Right lobe of liver (tissue), 4 donors: ENCODE results near the gene PDYN.

Source experiments
- CTCF ChIP-seq, 4 donors: fragments of 200-600 bp in 3 of 4; fragments of 450-650 bp in 1 of 4; IDR thresholded peaks; one replicate each; pipeline versions ENCODE4 v1.5.1 to v1.8.0; 2016 to 2022; ENCODE audit warnings: antibody characterized with exemption in 4 of 4, mild to moderate bottlenecking in 2 of 4
- POLR2A ChIP-seq: fragments of 450-650 bp; IDR thresholded peaks from one replicate; pipeline ENCODE4 v1.6.1; 2017; ENCODE audit warnings: antibody characterized with exemption, mild to moderate bottlenecking
- donor health status: DM: no; HTN: no; CAD: no.
- donor health status: DM: no; HTN: no; CAD: no.
- donor health status: DM: no; HTN: yes; CAD: no.

GRCh38 chr20:1929460-1929859 lies 64.4 kb downstream of the PDYN start:
- TF ChIP-seq CTCF (IDR thresholded peaks at IDR 0.05) (no peak), POLR2A (no peak)
